Loucy (cell line): ENCODE data around the gene STX18.

Experiments used
- CTCF ChIP-seq: fragments of 200-600 bp; sonication (generic); conservative IDR thresholded peaks from 2 replicates; pipeline ENCODE4 v1.5.1; 2014; ENCODE audit warnings: mild to moderate bottlenecking, antibody characterized with exemption, low read length
- EZH2phosphoT487 ChIP-seq: fragments of 200-600 bp; IDR thresholded peaks from 2 replicates; pipeline ENCODE4 v1.6.1; 2018; ENCODE audit warnings: antibody characterized with exemption, mild to moderate bottlenecking, moderate library complexity, borderline replicate concordance

GRCh38 chr4:4474476-4474875 lies 67.4 kb downstream of the STX18 start:
- TF ChIP-seq CTCF: no peak
- TF ChIP-seq EZH2phosphoT487: no peak
